B cell (primary cell): ENCODE measurements around the gene FMNL3. TPM values are rescaled to one million over a fixed set of nuclear protein-coding genes. Genes with fewer than 3 reads are reported as not detected.

ENCODE experiments used
- ATAC-seq: fragments of 200-7000 bp; cut with Tn5 transposase; one replicate; pipeline ENCODE4 v1.10.0; 2021; ENCODE audit warnings: low read depth, mild to moderate bottlenecking, moderate number of reproducible peaks, moderate library complexity
- CTCF ChIA-PET: fragments of 350-600 bp; sonication (Branson Sonifier 250); formaldehyde crosslinking; loops from one replicate; lab custom pipeline; 2021; ENCODE audit warnings: antibody characterized with exemption, inconsistent platforms; lab: Charles Lee
- POLR2A ChIA-PET: fragments of 350-600 bp; sonication (Branson Sonifier 250); formaldehyde crosslinking; loops from one replicate; lab custom pipeline; 2021; ENCODE audit warnings: antibody characterized with exemption; lab: Charles Lee
- DNase-seq: peaks from one replicate; pipeline ENCODE4 v3.0.0; 2013
- H2AFZ ChIP-seq: 2 replicates; pipeline ENCODE4 v1.6.1; 2012; ENCODE audit warnings: mild to moderate bottlenecking, low read depth, low read length; ENCODE audit not compliant: insufficient read depth, poor library complexity, severe bottlenecking
- H3K27ac ChIP-seq, 2 donors: 1 replicate in 1 of 2; 2 replicates in 1 of 2; pipeline ENCODE4 v1.5.1; 2012 to 2013; ENCODE audit warnings: low read length in 2 of 2, mild to moderate bottlenecking in 2 of 2, moderate library complexity in 1 of 2
- H3K27me3 ChIP-seq, 4 experiments: fragments of 200-600 bp in 1 of 4; sonication (generic) in 1 of 4; replicated peaks in 1 of 4; 1 replicate in 2 of 4; 2 replicates in 2 of 4; pipeline versions ENCODE4 v1.6.1 to v1.7.0; 2013 to 2016; ENCODE audit warnings: low read length in 3 of 4, mild to moderate bottlenecking in 2 of 4, mixed read lengths in 1 of 4, moderate library complexity in 1 of 4; ENCODE audit not compliant: insufficient read depth in 4 of 4, control insufficient read depth in 3 of 4; ENCODE audit errors: control extremely low read depth in 1 of 4
- H3K36me3 ChIP-seq, 2 experiments: replicated peaks in 1 of 2; 1 replicate in 1 of 2; 2 replicates in 1 of 2; pipeline versions ENCODE4 v1.6.1 to v1.7.1; 2013; ENCODE audit warnings: low read length in 1 of 2; ENCODE audit not compliant: insufficient read depth in 2 of 2, control insufficient read depth in 1 of 2; ENCODE audit errors: control extremely low read depth in 1 of 2, extremely low read depth in 1 of 2
- H3K4me1 ChIP-seq, 2 donors: fragments of 200-600 bp in 1 of 2; sonication (generic) in 1 of 2; 1 replicate in 1 of 2; 2 replicates in 1 of 2; pipeline versions ENCODE4 v1.5.1 to v1.6.1; 2013 to 2017; ENCODE audit warnings: low read length in 2 of 2; ENCODE audit not compliant: control insufficient read depth in 2 of 2, insufficient read depth in 2 of 2
- H3K4me2 ChIP-seq: replicated peaks from 2 replicates; pipeline ENCODE3; 2012; ENCODE audit warnings: mild to moderate bottlenecking, low read depth, low read length; ENCODE audit not compliant: poor library complexity, severe bottlenecking
- H3K4me3 ChIP-seq, 5 experiments: fragments of 200-600 bp in 1 of 5; sonication (generic) in 1 of 5; 1 replicate in 3 of 5; 2 replicates in 2 of 5; pipeline versions ENCODE4 v1.5.1 to v1.7.0; 2011 to 2016; ENCODE audit warnings: low read length in 4 of 5, mild to moderate bottlenecking in 4 of 5, low read depth in 2 of 5, control low read depth in 1 of 5, moderate library complexity in 1 of 5; ENCODE audit not compliant: insufficient read depth in 1 of 5; ENCODE audit errors: control extremely low read depth in 1 of 5, extremely low read depth in 1 of 5
- H3K79me2 ChIP-seq: fragments of 200-600 bp; sonication (generic); one replicate; pipeline ENCODE4 v1.6.0; 2016; ENCODE audit warnings: low read length; ENCODE audit not compliant: control insufficient read depth, insufficient read depth
- H3K9ac ChIP-seq: fragments of 200-600 bp; sonication (generic); 2 replicates; pipeline ENCODE4 v1.6.1; 2017; ENCODE audit warnings: mild to moderate bottlenecking, low read length, moderate library complexity
- H3K9me3 ChIP-seq, 3 donors: one replicate each; pipeline versions ENCODE4 v1.6.1 to v1.7.1; 2013; ENCODE audit warnings: low read length in 2 of 3; ENCODE audit not compliant: control insufficient read depth in 2 of 3, insufficient read depth in 1 of 3; ENCODE audit errors: control extremely low read depth in 1 of 3
- H4K20me1 ChIP-seq: 2 replicates; pipeline ENCODE4 v1.6.0; 2012; ENCODE audit warnings: mild to moderate bottlenecking, low read length; ENCODE audit not compliant: insufficient read depth, control insufficient read depth, poor library complexity, severe bottlenecking
- H3K27ac Mint-ChIP-seq: one replicate; pipeline ENCODE4 v1.8.0; 2021; ENCODE audit warnings: mixed read lengths
- H3K27me3 Mint-ChIP-seq: one replicate; pipeline ENCODE4 v1.8.0; 2021; ENCODE audit warnings: mixed read lengths
- H3K4me1 Mint-ChIP-seq: one replicate; pipeline ENCODE4 v1.8.0; 2021; ENCODE audit warnings: mixed read lengths
- H3K4me3 Mint-ChIP-seq: one replicate; pipeline ENCODE4 v1.8.0; 2021; ENCODE audit warnings: mixed read lengths
- H3K9me3 Mint-ChIP-seq: one replicate; pipeline ENCODE4 v1.8.0; 2022; ENCODE audit warnings: mixed read lengths; ENCODE audit not compliant: insufficient read depth
- CTCF ChIP-seq: fragments of 200-600 bp; IDR thresholded peaks from one replicate; pipeline ENCODE4 v1.8.0; 2022; ENCODE audit warnings: antibody characterized with exemption, mild to moderate bottlenecking
- EZH2 ChIP-seq: IDR thresholded peaks from 2 replicates; pipeline ENCODE4 v1.6.1; 2012; ENCODE audit warnings: borderline replicate concordance, low read depth, mild to moderate bottlenecking, moderate library complexity, low read length; ENCODE audit not compliant: insufficient read depth, poor library complexity, severe bottlenecking
- WGBS: methylation state at CpG from one replicate; pipeline ENCODE4 v1.1.5; 2013; ENCODE audit warnings: missing lambda C conversion rate; ENCODE audit not compliant: insufficient coverage; 5-methylcytosine and 5-hydroxymethylcytosine counted together
- intact Hi-C: fragments of 100-400 bp; cut with micrococcal nuclease; formaldehyde crosslinking; loops from one replicate; pipeline ENCODE4 v1.10.0; 2022
- polyA plus RNA-seq: library from polyadenylated mRNA; depleted of rRNA; stranded (reverse); fragments of >200 nt; gene quantifications from 2 replicates; pipeline ENCODE4 v1.2.3, GENCODE V29; 2012
- total RNA-seq, 2 donors: library from RNA; stranded (reverse); fragments of 120-200 nt in 1 of 2; gene quantifications; 1 replicate in 1 of 2; 2 replicates in 1 of 2; pipeline versions ENCODE4 v1.2.3 to v1.2.4, GENCODE V29; 2013 to 2022

FMNL3 gene
- total and polyA plus RNA-seq, 2 donors (not counting 1 experiment from before 2014, with no cell fraction given) = 19.3 to 69.9 TPM

- intact Hi-C loops = loop anchor here (2.0 kb wide), 1 partner anchor 71 kb away; the partner anchor contains the start of gene FMNL3
- Mint-ChIP-seq H3K27ac (no peak overlapping the region), H3K4me3 (no peak overlapping the region), H3K9me3 (no peaks in the 10 kb centered on the region), H3K4me1 (peaks cover 21% of the 10 kb centered on the region), H3K27me3 (no peaks in the 10 kb centered on the region)
- DNase-seq (no peak), ATAC-seq (no peak)
- no peak for TF ChIP-seq EZH2
- no peak for TF ChIP-seq CTCF
- H3K27me3 ChIP-seq = no peaks in the 10 kb centered on the region
- peaks cover 13 to 18% of the 10 kb centered on the region in 2 donors for H3K4me1 ChIP-seq
- no peaks in the 10 kb centered on the region for H3K36me3 ChIP-seq
- H3K9ac ChIP-seq = no peak overlapping the region
- POLR2A ChIA-PET = interaction anchor here (2.0 kb wide), 1 partner anchor 13 kb away, joined by 8 read pairs; the partner anchor contains the start of gene PRPF40B
- no peaks in the 10 kb centered on the region for H3K9me3 ChIP-seq
- no peak overlapping the region for H3K4me3 ChIP-seq
- H4K20me1 ChIP-seq = no peaks in the 10 kb centered on the region
- no peak overlapping the region for H3K4me2 ChIP-seq
- CTCF ChIA-PET = interaction anchor here (0.6 to 8.5 kb wide), 17 partner anchors 9 to 280 kb away, joined by 3 to 118 read pairs (median 6); partner anchors contain the start of genes FMNL3, PRPF40B and TMBIM6
- no peak overlapping the region for H2AFZ ChIP-seq
- H3K27ac ChIP-seq = no peak overlapping the region
- no peaks in the 10 kb centered on the region for H3K79me2 ChIP-seq
- whole genome bisulfite sequencing = 96% methylated on average over 4 of the region's 4 CpGs
These were observed 71.5 kb downstream of the FMNL3 start for GRCh38 chr12:49635656-49636055.

GRCh38 chr12:49635036-49635435 is 72.2 kb downstream of the FMNL3 start:
- Histone ChIP-seq H3K27me3 (no peaks in the 10 kb centered on the region), H3K79me2 (no peaks in the 10 kb centered on the region), H3K9ac (no peak overlapping the region), H4K20me1 (no peaks in the 10 kb centered on the region), H3K4me1 (peaks cover 13 to 18% of the 10 kb centered on the region in 2 donors), H3K4me2 (no peak overlapping the region), H3K9me3 (no peaks in the 10 kb centered on the region), H3K4me3 (no peak overlapping the region), H3K27ac (no peak overlapping the region), H2AFZ (no peak overlapping the region), H3K36me3 (no peaks in the 10 kb centered on the region)
- DNase-seq (no peak), ATAC-seq (no peak)
- Mint-ChIP-seq H3K9me3 (no peaks in the 10 kb centered on the region), H3K27ac (no peak overlapping the region), H3K4me1 (peaks cover 21% of the 10 kb centered on the region), H3K27me3 (no peaks in the 10 kb centered on the region), H3K4me3 (no peak overlapping the region)
- TF ChIP-seq CTCF = no peak
- TF ChIP-seq EZH2 = no peak
- 93% methylated on average over 5 of the region's 9 CpGs for WGBS
- ChIA-PET CTCF (interaction anchor here (0.6 to 8.5 kb wide), 12 partner anchors 10 to 280 kb away, joined by 3 to 118 read pairs (median 7); partner anchors contain the start of genes FMNL3, PRPF40B and TMBIM6), POLR2A (interaction anchor here (2.0 kb wide), 1 partner anchor 12 kb away, joined by 8 read pairs; the partner anchor contains the start of gene PRPF40B)
- intact Hi-C loops = no loop called here
